Common myeloid progenitor, CD34-positive (primary cell): ENCODE data around the gene G6PC3.

Source experiments
- CTCF ChIA-PET: fragments of 350-600 bp; sonication (Branson Sonifier 250); formaldehyde crosslinking; loops from one replicate; lab custom pipeline; 2021; ENCODE audit warnings: antibody characterized with exemption; lab: Charles Lee
- POLR2A ChIA-PET: fragments of 350-600 bp; sonication (Branson Sonifier 250); formaldehyde crosslinking; loops from one replicate; lab custom pipeline; 2021; ENCODE audit warnings: antibody characterized with exemption; lab: Charles Lee
- DNase-seq, 3 donors: peaks; one replicate each; pipeline versions ENCODE4 v3.0.0 to v3.0.0-alpha.2; 2013
- H3K27ac ChIP-seq, 2 experiments: 1 replicate in 1 of 2; 2 replicates in 1 of 2; pipeline ENCODE4 v1.7.0; 2013; ENCODE audit warnings: inconsistent platforms in 2 of 2, low read length in 2 of 2, mild to moderate bottlenecking in 2 of 2, low read depth in 1 of 2, moderate library complexity in 1 of 2; ENCODE audit not compliant: severe bottlenecking in 2 of 2, insufficient read depth in 1 of 2, poor library complexity in 1 of 2
- H3K27me3 ChIP-seq, 5 experiments: replicated peaks in 2 of 5; 1 replicate in 3 of 5; 2 replicates in 2 of 5; pipeline versions ENCODE4 v1.6.1 to v1.7.0; 2013; ENCODE audit warnings: low read length in 4 of 5, mild to moderate bottlenecking in 2 of 5, moderate library complexity in 2 of 5, inconsistent platforms in 1 of 5; ENCODE audit not compliant: insufficient read depth in 5 of 5, control insufficient read depth in 4 of 5
- H3K36me3 ChIP-seq, 4 experiments: 1 replicate in 2 of 4; 2 replicates in 2 of 4; pipeline versions ENCODE4 v1.6.1 to v1.7.0; 2013; ENCODE audit warnings: low read length in 3 of 4, control low read depth in 1 of 4, mild to moderate bottlenecking in 1 of 4; ENCODE audit not compliant: control insufficient read depth in 4 of 4, insufficient read depth in 4 of 4
- H3K4me1 ChIP-seq, 4 experiments: 1 replicate in 3 of 4; 2 replicates in 1 of 4; pipeline versions ENCODE4 v1.6.1 to v1.7.1; 2013; ENCODE audit warnings: low read length in 3 of 4, mild to moderate bottlenecking in 3 of 4, control low read depth in 1 of 4, inconsistent platforms in 1 of 4, moderate library complexity in 1 of 4; ENCODE audit not compliant: control insufficient read depth in 4 of 4, insufficient read depth in 4 of 4; ENCODE audit errors: control extremely low read depth in 1 of 4
- H3K4me3 ChIP-seq, 7 experiments: 1 replicate in 4 of 7; 2 replicates in 3 of 7; pipeline versions ENCODE4 v1.5.1 to v1.7.0; 2013; ENCODE audit warnings: mild to moderate bottlenecking in 7 of 7, low read length in 6 of 7, moderate library complexity in 6 of 7, inconsistent platforms in 2 of 7, low read depth in 2 of 7, control low read depth in 1 of 7; ENCODE audit not compliant: insufficient read depth in 4 of 7, control insufficient read depth in 1 of 7; ENCODE audit errors: extremely low read depth in 1 of 7
- H3K9me3 ChIP-seq, 5 experiments: 1 replicate in 4 of 5; 2 replicates in 1 of 5; pipeline versions ENCODE4 v1.6.1 to v1.7.1; 2013; ENCODE audit warnings: low read length in 4 of 5, mild to moderate bottlenecking in 2 of 5, inconsistent platforms in 1 of 5, low read depth in 1 of 5, moderate library complexity in 1 of 5; ENCODE audit not compliant: control insufficient read depth in 4 of 5, insufficient read depth in 2 of 5; ENCODE audit errors: control extremely low read depth in 1 of 5
- WGBS: methylation state at CpG from one replicate; pipeline ENCODE4 v1.1.5; 2013; ENCODE audit not compliant: insufficient coverage; 5-methylcytosine and 5-hydroxymethylcytosine counted together

Gene G6PC3

DNA sequence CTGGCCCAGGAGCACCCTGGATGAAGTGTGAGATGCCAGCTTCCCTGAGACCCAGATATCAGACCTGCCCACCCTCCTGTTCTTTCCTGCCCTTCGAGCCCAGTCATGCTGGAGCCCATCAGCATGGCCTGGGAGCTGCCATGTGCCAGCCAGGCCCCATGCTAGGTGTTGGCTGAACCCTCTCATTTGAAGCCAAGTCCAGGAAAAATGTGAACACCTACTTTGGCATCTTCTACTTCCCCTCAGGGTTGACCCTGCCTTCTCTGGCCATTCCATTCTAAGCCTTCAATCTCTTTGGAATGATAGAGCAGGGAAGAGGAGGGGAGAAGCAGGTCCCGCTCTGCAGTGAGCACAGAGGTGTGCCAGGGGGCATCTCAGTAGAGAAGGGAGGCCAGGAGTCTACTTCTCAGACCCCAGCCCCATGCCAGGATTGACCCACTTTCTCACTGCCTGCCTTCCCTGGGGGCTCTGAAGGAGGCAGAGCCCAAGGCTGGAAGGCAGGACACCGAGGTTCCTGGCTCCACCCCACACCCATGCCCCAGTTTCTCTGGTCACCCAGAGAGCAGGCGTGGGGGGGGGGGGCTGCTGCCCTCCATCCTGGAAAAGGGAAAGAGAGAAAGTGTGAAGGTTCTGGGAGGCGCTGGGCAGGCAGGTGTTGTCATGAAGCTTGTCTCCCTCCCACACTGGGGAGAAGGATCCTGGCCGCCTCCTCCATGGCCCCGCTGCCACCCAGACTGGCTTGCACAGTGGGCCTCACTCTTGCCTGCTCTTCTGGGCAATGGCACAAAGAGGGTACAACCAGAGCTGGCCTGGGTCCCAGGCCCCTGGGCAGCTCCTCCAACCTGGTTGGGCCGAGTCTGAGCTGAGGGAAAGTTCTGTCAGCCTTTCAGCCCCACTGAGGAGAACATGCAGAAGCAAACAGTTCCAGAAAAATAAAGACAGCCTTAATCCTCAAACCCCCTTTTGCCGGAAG is 43.6 kb downstream of the G6PC3 start:
- Histone ChIP-seq H3K9me3 (no peaks in the 10 kb centered on the region), H3K27me3 (no peaks in the 10 kb centered on the region), H3K4me3 (no peak overlapping the region), H3K27ac (no peak overlapping the region), H3K4me1 (peaks cover 4 to 67% (median 54%) of the 10 kb centered on the region in 4 experiments), H3K36me3 (peaks cover 2 to 19% (median 7%) of the 10 kb centered on the region in 4 experiments)
- DNase-seq, result no peak
- ChIA-PET CTCF (interaction anchor here (0.8 to 9.7 kb wide), 7 partner anchors 9 to 71 kb away, joined by 3 to 85 read pairs (median 5); partner anchors contain the start of gene HDAC5), POLR2A (no interaction called here)
- WGBS, result 81% methylated on average over 2 of the region's 9 CpGs

DNA sequence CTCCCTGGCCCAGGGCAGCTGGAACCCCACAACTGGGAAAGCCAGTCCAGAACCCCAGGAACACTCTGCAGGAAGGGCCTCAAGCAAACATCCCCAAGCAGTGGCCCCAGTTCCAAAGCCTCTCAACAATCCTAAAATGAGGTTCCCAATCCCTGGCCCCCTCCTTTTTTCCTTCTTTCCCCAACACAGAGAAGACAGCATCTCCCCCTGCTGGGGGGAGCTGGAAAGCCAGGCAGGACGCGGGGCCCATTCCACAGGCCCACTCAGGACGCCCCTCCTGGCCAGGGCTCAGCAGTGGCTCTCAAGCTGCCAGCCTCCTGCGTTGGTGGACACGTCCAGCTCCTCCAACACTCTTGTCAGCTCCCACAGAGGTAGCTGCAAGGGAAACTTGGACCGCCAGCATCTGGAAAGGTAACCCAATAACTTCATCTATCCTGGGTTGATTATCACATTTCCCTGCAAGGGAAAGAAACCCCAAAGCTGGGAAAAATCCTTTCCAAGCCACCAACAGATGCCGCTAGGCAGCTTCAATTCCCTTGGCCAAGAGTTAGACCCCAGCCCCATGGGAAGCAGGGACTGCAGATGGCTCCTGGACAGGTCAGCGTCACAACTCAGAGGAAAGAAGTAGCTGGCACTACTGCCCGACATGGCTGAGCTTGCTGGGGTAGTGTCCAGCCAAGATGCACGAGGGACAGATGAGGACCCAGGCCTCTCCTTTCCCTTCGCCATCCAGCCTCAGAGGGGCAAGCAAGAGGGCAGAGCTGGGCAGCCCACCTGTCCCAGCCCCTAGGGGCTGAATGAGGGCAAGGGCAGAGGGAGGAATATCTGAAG is 45.3 kb downstream of the G6PC3 start:
- Histone ChIP-seq H3K4me1 (peaks cover 4 to 51% (median 39%) of the 10 kb centered on the region in 4 experiments), H3K27ac (no peak overlapping the region), H3K27me3 (no peaks in the 10 kb centered on the region), H3K36me3 (peaks cover 0 to 18% (median 7%) of the 10 kb centered on the region in 4 experiments), H3K9me3 (no peaks in the 10 kb centered on the region), H3K4me3 (no peak overlapping the region)
- ChIA-PET POLR2A (interaction anchor here (0.6 to 0.9 kb wide), 3 partner anchors 8 to 964 kb away, joined by 3 to 4 read pairs (median 3); partner anchors contain the start of gene HDAC5), CTCF (interaction anchor here (0.9 to 9.7 kb wide), 17 partner anchors 12 to 230 kb away, joined by 3 to 85 read pairs (median 3); partner anchors contain the start of gene ASB16)
- peak in 2 of 3 donors; percentile 28 to 37 for DNase-seq
- 66% methylated on average over 8 of the region's 11 CpGs for WGBS

- H3K27ac ChIP-seq, result no peak overlapping the region
- POLR2A ChIA-PET, result no interaction called here
- DNase-seq, result no peak
- no peaks in the 10 kb centered on the region for H3K9me3 ChIP-seq
- CTCF ChIA-PET, result interaction anchor here (0.7 to 9.7 kb wide), 7 partner anchors 14 to 233 kb away, joined by 3 to 85 read pairs (median 3); no protein-coding TSS in a partner anchor
- WGBS, result 95% methylated on average over 13 of the region's 18 CpGs
- peaks cover 3 to 45% (median 34%) of the 10 kb centered on the region in 4 experiments for H3K4me1 ChIP-seq
- peaks cover 0 to 18% (median 7%) of the 10 kb centered on the region in 4 experiments for H3K36me3 ChIP-seq
- no peaks in the 10 kb centered on the region for H3K27me3 ChIP-seq
- no peak overlapping the region for H3K4me3 ChIP-seq
Measured at GRCh38 chr17:44117351-44117750, 46.8 kb downstream of the G6PC3 start.

GRCh38 chr17:44118427-44119050 is 48.0 kb downstream of the G6PC3 start:
- peaks cover 0 to 18% (median 7%) of the 10 kb centered on the region in 4 experiments for H3K36me3 ChIP-seq
- DNase-seq, result no peak
- 97% methylated on average over 5 of the region's 10 CpGs for WGBS
- H3K4me1 ChIP-seq, result peaks cover 7 to 42% (median 29%) of the 10 kb centered on the region in 4 experiments
- ChIA-PET POLR2A (interaction anchor here (0.6 to 1.0 kb wide), 2 partner anchors 81 to 170 kb away, joined by 3 to 4 read pairs; no protein-coding TSS in a partner anchor), CTCF (interaction anchor here (1.0 to 9.7 kb wide), 4 partner anchors 9 to 125 kb away, joined by 3 to 85 read pairs (median 12); no protein-coding TSS in a partner anchor)
- no peak overlapping the region for H3K4me3 ChIP-seq
- no peak overlapping the region for H3K27ac ChIP-seq
- H3K9me3 ChIP-seq, result no peaks in the 10 kb centered on the region
- no peaks in the 10 kb centered on the region for H3K27me3 ChIP-seq

GRCh38 chr17:44119062-44119461 is 48.5 kb downstream of the G6PC3 start:
- no peaks in the 10 kb centered on the region for H3K9me3 ChIP-seq
- H3K4me1 ChIP-seq, result peaks cover 7 to 41% (median 28%) of the 10 kb centered on the region in 4 experiments
- H3K4me3 ChIP-seq, result no peak overlapping the region
- CTCF ChIA-PET, result interaction anchor here (1.3 to 9.7 kb wide), 2 partner anchors 10 to 16 kb away, joined by 3 to 85 read pairs; no protein-coding TSS in a partner anchor
- H3K27me3 ChIP-seq, result no peaks in the 10 kb centered on the region
- 95% methylated on average over 4 of the region's 5 CpGs for WGBS
- no peak for DNase-seq
- POLR2A ChIA-PET, result interaction anchor here (0.6 to 1.0 kb wide), 2 partner anchors 80 to 170 kb away, joined by 3 to 4 read pairs; no protein-coding TSS in a partner anchor
- no peak overlapping the region for H3K27ac ChIP-seq
- peaks cover 0 to 14% (median 7%) of the 10 kb centered on the region in 4 experiments for H3K36me3 ChIP-seq

GRCh38 chr17:44119798-44120197 is 49.3 kb downstream of the G6PC3 start:
- CTCF ChIA-PET, result interaction anchor here (1.3 to 9.7 kb wide), 2 partner anchors 11 to 16 kb away, joined by 3 to 85 read pairs; no protein-coding TSS in a partner anchor
- POLR2A ChIA-PET, result interaction anchor here (0.6 kb wide), 1 partner anchor 1066 kb away, joined by 3 read pairs; no protein-coding TSS in a partner anchor
- no CpG with 5 or more reads among the region's 2 CpGs for WGBS

More at GRCh38 chr17:44119798-44120197, 49.3 kb downstream of the G6PC3 start:
- DNase-seq, result no peak
- H3K36me3 ChIP-seq, result peaks cover 0 to 12% (median 6%) of the 10 kb centered on the region in 4 experiments
- H3K4me1 ChIP-seq, result peaks cover 7 to 38% (median 31%) of the 10 kb centered on the region in 4 experiments
- no peak overlapping the region for H3K27ac ChIP-seq
- H3K9me3 ChIP-seq, result no peaks in the 10 kb centered on the region
- no peaks in the 10 kb centered on the region for H3K27me3 ChIP-seq
- H3K4me3 ChIP-seq, result no peak overlapping the region
